HepG2 (cell line): ENCODE results near the gene MPLKIP. TPM values are rescaled to one million over a fixed set of nuclear protein-coding genes. Genes with fewer than 3 reads are reported as not detected.

ENCODE experiments used
- ATAC-seq: fragments of 200-7000 bp; cut with Tn5 transposase; 3 replicates; pipeline ENCODE4 v1.9.1; 2020; ENCODE audit warnings: mild to moderate bottlenecking, moderate library complexity
- BruUV-seq: library from RNA; stranded (reverse); fragments of 400-500 nt; replicated peaks from 2 replicates; lab custom pipeline; 2021; lab: Mats Ljungman, UMichigan
- CTCF ChIA-PET: fragments of 300-600 bp; formaldehyde crosslinking; extraction: SDS; loops from one replicate; lab custom pipeline; 2021; ENCODE audit warnings: low total read pairs, inconsistent platforms, low intra/inter-chr PET ratio; lab: Yijun Ruan, JAX
- POLR2A ChIA-PET: fragments of 350-600 bp; sonication (Branson Sonifier 250); formaldehyde crosslinking; loops from one replicate; lab custom pipeline; 2020; ENCODE audit warnings: antibody characterized with exemption, inconsistent platforms; lab: Yijun Ruan, JAX
- DNase-seq: peaks from one replicate; pipeline ENCODE4 v3.0.0-alpha.2; 2015; ENCODE audit warnings: low spot score
- FAIRE-seq: peaks from 3 replicates; lab custom pipeline; 2011; peaks lifted over from hg19 to GRCh38; lab: Jason Lieb, UNC
- H2AFZ ChIP-seq: one replicate; pipeline ENCODE4 v1.6.1; 2011; ENCODE audit warnings: low read length, inconsistent platforms
- H3K27ac ChIP-seq: fragments of 300-600 bp; 3 replicates; pipeline ENCODE4 v1.8.0; 2011; ENCODE audit warnings: mixed run types, mild to moderate bottlenecking, mixed read lengths, low read length, inconsistent platforms; ENCODE audit not compliant: insufficient read depth; ENCODE audit errors: extremely low read length
- H3K27me3 ChIP-seq, 2 experiments: fragments of 200-600 bp in 1 of 2; 2 replicates in 1 of 2; 3 replicates in 1 of 2; pipeline versions ENCODE4 v1.6.0 to v1.8.0; 2011; ENCODE audit warnings: low read length in 2 of 2, mild to moderate bottlenecking in 2 of 2, moderate library complexity in 2 of 2, inconsistent platforms in 1 of 2; ENCODE audit not compliant: insufficient read depth in 2 of 2, control insufficient read depth in 1 of 2
- H3K36me3 ChIP-seq, 2 experiments: fragments of 200-600 bp in 1 of 2; replicated peaks in 1 of 2; 2 replicates in 1 of 2; 3 replicates in 1 of 2; pipeline versions ENCODE4 v1.5.1 to v1.8.0; 2011; ENCODE audit warnings: low read length in 2 of 2, inconsistent platforms in 1 of 2; ENCODE audit not compliant: insufficient read depth in 2 of 2, control insufficient read depth in 1 of 2
- H3K4me1 ChIP-seq: 2 replicates; pipeline ENCODE4 v1.5.1; 2012; ENCODE audit warnings: low read length, inconsistent platforms; ENCODE audit not compliant: insufficient read depth
- H3K4me2 ChIP-seq: 2 replicates; pipeline ENCODE4 v1.6.0; 2011; ENCODE audit warnings: low read depth, low read length, inconsistent platforms
- H3K4me3 ChIP-seq, 3 experiments: fragments of 200-600 bp in 1 of 3; sonication (generic), shearing (Covaris generic) in 1 of 3; replicated peaks in 1 of 3; 2 replicates each; pipeline ENCODE4 v1.5.1; 2011 to 2016; ENCODE audit warnings: low read length in 3 of 3, inconsistent platforms in 2 of 3, low read depth in 2 of 3, mild to moderate bottlenecking in 2 of 3, control low read depth in 1 of 3, mixed read lengths in 1 of 3; ENCODE audit not compliant: insufficient read depth in 1 of 3
- H3K79me2 ChIP-seq: one replicate; pipeline ENCODE4 v1.6.1; 2011; ENCODE audit warnings: low read length, inconsistent platforms; ENCODE audit not compliant: insufficient read depth
- H3K9ac ChIP-seq: 2 replicates; pipeline ENCODE4 v1.6.0; 2011; ENCODE audit warnings: mild to moderate bottlenecking, low read depth, low read length, inconsistent platforms; ENCODE audit not compliant: insufficient read depth
- H3K9me3 ChIP-seq: 2 replicates; pipeline ENCODE4 v1.5.1; 2012; ENCODE audit warnings: mild to moderate bottlenecking, low read length
- H4K20me1 ChIP-seq: 2 replicates; pipeline ENCODE4 v1.6.0; 2011; ENCODE audit warnings: inconsistent platforms, mild to moderate bottlenecking, low read length, moderate library complexity; ENCODE audit not compliant: insufficient read depth
- JUND ChIP-seq: sonication (generic); formaldehyde crosslinking; IDR thresholded peaks from 2 replicates; pipeline ENCODE4 v1.8.0; 2022; ENCODE audit warnings: mild to moderate bottlenecking, missing genetic modification reagents
- NPAS2 ChIP-seq: sonication (generic); formaldehyde crosslinking; IDR thresholded peaks from 2 replicates; pipeline ENCODE4 v1.8.0; 2022; ENCODE audit warnings: mild to moderate bottlenecking, missing genetic modification reagents, borderline replicate concordance
- PHF5A ChIP-seq: IDR thresholded peaks from one replicate; pipeline ENCODE4 v1.6.1; 2018; ENCODE audit warnings: low read depth, missing genetic modification reagents; ENCODE audit not compliant: unreplicated experiment
- SIN3A ChIP-seq: IDR thresholded peaks from 2 replicates; pipeline ENCODE4 v1.6.1; 2011; ENCODE audit warnings: low read depth, mild to moderate bottlenecking, control low read depth, low read length, borderline replicate concordance
- U2AF1 ChIP-seq: fragments of 200-400 bp; formaldehyde crosslinking; optimal IDR thresholded peaks from 2 replicates; pipeline ENCODE3; 2017; ENCODE audit warnings: mild to moderate bottlenecking, low read depth, low read length
- ZFP41 ChIP-seq: sonication (generic); formaldehyde crosslinking; IDR thresholded peaks from 2 replicates; pipeline ENCODE4 v1.4.0; 2020; ENCODE audit warnings: mild to moderate bottlenecking, missing genetic modification reagents, borderline replicate concordance
- ZFP90 ChIP-seq: sonication (generic); formaldehyde crosslinking; IDR thresholded peaks from 2 replicates; pipeline ENCODE4 v1.8.0; 2022; ENCODE audit warnings: missing genetic modification reagents, mild to moderate bottlenecking, inconsistent platforms, borderline replicate concordance
- ZFX ChIP-seq: sonication (generic); formaldehyde crosslinking; IDR thresholded peaks from 2 replicates; pipeline ENCODE4 v1.4.0; 2020; ENCODE audit warnings: mild to moderate bottlenecking, low read depth, missing genetic modification reagents, moderate library complexity
- ZNF3 ChIP-seq: IDR thresholded peaks from 2 replicates; pipeline ENCODE4 v1.7.0; 2017; ENCODE audit warnings: inconsistent platforms
- ZNF501 ChIP-seq: sonication (generic); formaldehyde crosslinking; IDR thresholded peaks from 2 replicates; pipeline ENCODE4 v1.5.1; 2020; ENCODE audit warnings: mild to moderate bottlenecking, moderate library complexity, missing genetic modification reagents
- ZNF781 ChIP-seq: sonication (generic); formaldehyde crosslinking; IDR thresholded peaks from 2 replicates; pipeline ENCODE4 v1.5.1; 2020; ENCODE audit warnings: borderline replicate concordance, mild to moderate bottlenecking, missing genetic modification reagents; ENCODE audit errors: not compliant biosample characterization
- WGBS: methylation state at CpG from one replicate; pipeline ENCODE4 v1.1.6; 2017; ENCODE audit warnings: low lambda C conversion rate; 5-methylcytosine and 5-hydroxymethylcytosine counted together
- in situ Hi-C: cut with HindIII; loops from 2 replicates; pipeline ENCODE4 v1.10.0; 2017; ENCODE audit warnings: low pct_unique_long_range_greater_than_20kb; ENCODE audit not compliant: extremely low pct_ligation_motif_present
- intact Hi-C: fragments of 100-400 bp; cut with micrococcal nuclease; formaldehyde crosslinking; loops from one replicate; pipeline ENCODE4 v1.10.0; 2022; ENCODE audit not compliant: unreplicated experiment
- polyA plus RNA-seq, 8 experiments: library from polyadenylated mRNA; depleted of rRNA in 3 of 8; stranded (reverse) in 7 of 8; unstranded in 1 of 8; fragments of >200 nt; fragmentation: Illumina TruSeq in 4 of 8; extraction: Trizol in 4 of 8; gene quantifications; 2 replicates each; pipeline versions ENCODE4 v1.2.1 to v1.2.3, GENCODE V29; 2011 to 2016; ENCODE audit warnings: low read depth in 4 of 8, missing spikeins in 1 of 8, mixed read lengths in 1 of 8; ENCODE audit not compliant: insufficient read depth in 1 of 8
- total RNA-seq, 5 experiments: library from RNA; depleted of rRNA; stranded (reverse); fragments of >200 nt; fragmentation: Illumina TruSeq; extraction: Trizol; gene quantifications; 2 replicates each; pipeline ENCODE4 v1.2.3, GENCODE V29; 2016; ENCODE audit warnings: low read depth in 1 of 5
- TF ChIP-seq, protein P1 (sequence below): sonication (generic); formaldehyde crosslinking; IDR thresholded peaks from 2 replicates; pipeline ENCODE4 v1.8.1; 2023; ENCODE audit warnings: mild to moderate bottlenecking, missing genetic modification reagents
- TF ChIP-seq, protein P2 (sequence below): sonication (generic); formaldehyde crosslinking; conservative IDR thresholded peaks from 2 replicates; pipeline ENCODE4 v1.8.1; 2023; ENCODE audit warnings: missing genetic modification reagents
- TF ChIP-seq, protein P3 (sequence below): sonication (generic); formaldehyde crosslinking; IDR thresholded peaks from 2 replicates; pipeline ENCODE4 v1.8.1; 2022; ENCODE audit warnings: low read depth, mild to moderate bottlenecking, missing genetic modification reagents

MPLKIP gene
- total and polyA plus RNA-seq, 2 of the 13 experiments (the other 11 are each of a cell fraction or from before 2014, with no cell fraction given), result 40.1 to 45.7 TPM

DNA sequence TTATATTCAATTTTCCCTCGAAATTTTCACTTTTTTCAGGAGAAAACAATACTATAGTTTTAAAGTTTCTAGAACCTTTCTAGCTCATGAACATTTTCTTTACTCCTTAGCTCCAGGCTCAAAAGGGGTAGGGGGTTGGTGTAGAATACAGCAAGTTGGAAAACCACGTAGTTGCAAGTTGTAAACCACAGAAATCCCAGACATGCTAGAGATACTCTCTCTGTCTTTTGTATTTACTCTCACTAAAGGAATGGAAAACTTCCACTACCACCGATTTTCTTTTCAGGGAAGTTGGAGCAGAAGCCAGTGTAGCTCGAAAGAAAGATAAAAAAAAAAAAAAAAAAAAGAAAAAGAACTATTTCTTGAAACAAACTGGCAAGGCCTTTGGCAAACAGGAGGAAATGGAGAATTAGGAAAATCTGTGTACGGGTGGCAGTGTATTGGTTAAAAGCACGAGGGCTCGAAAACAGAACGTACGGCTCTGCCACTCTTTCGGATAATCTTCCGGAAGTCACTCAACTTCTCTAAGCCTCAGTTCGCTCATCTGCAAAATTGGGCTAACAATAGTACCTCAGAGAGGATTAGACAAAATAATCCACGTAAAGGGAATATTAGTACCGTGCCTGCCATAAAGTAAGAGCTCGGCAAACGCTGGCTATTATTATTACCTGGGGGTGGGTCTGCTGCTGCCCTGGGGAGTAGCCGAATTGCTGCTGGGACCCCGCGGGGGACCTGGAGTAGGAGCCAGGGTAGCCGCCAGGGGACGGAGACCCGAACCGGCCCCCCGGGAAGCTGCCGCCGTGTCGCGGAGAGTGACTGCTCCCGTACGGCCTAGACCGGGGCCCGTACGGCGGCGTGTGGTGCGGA lies 628 bp downstream of the MPLKIP start:
- ChIA-PET CTCF (interaction anchor here (0.6 kb wide), 1 partner anchor 36 kb away, joined by 3 read pairs; no protein-coding TSS in a partner anchor), POLR2A (interaction anchor here (0.6 to 2.1 kb wide), 6 partner anchors 8 to 464 kb away, joined by 3 to 12 read pairs (median 3); no protein-coding TSS in a partner anchor)
- intact Hi-C loops, result loop anchor here (2.0 kb wide), 2 partner anchors 33 to 185 kb away; no protein-coding TSS in a partner anchor
- FAIRE-seq (peak; percentile 12), DNase-seq (peak; percentile 8), ATAC-seq (peak; percentile 74)
- H3K4me3 ChIP-seq, result peak overlapping the region; percentile 73 to 86 (median 84)
- H3K79me2 ChIP-seq, result peaks cover 39% of the 10 kb centered on the region
- in situ Hi-C loops, result no loop called here
- under 1% methylated on average over 17 of the region's 36 CpGs for WGBS
- peak overlapping the region; percentile 95 for H3K9ac ChIP-seq
- peaks cover 3% of the 10 kb centered on the region for H4K20me1 ChIP-seq
- TSS peak; percentile 72 for BruUV-seq
- H2AFZ ChIP-seq, result peak overlapping the region; percentile 100
- H3K4me2 ChIP-seq, result peak overlapping the region; percentile 76
- no peaks in the 10 kb centered on the region for H3K9me3 ChIP-seq
- H3K27me3 ChIP-seq, result no peaks in the 10 kb centered on the region; a peak in 1 of 5 replicates
- 0 out of 5 replicates have a peak, but pooled peaks cover 0 to 4% of the 10 kb centered on the region in 2 experiments for H3K36me3 ChIP-seq
- H3K4me1 ChIP-seq, result peaks cover 40% of the 10 kb centered on the region
- peak overlapping the region; percentile 92 for H3K27ac ChIP-seq
- TF ChIP-seq JUND (CRISPR knock-in tag), result no peak
- peak; percentile 10 for TF ChIP-seq ZNF781 (CRISPR knock-in tag)
- TF ChIP-seq ZFX, result peak; percentile 89; the same call in 1 of the 2 replicates
- TF ChIP-seq, protein P1, sequence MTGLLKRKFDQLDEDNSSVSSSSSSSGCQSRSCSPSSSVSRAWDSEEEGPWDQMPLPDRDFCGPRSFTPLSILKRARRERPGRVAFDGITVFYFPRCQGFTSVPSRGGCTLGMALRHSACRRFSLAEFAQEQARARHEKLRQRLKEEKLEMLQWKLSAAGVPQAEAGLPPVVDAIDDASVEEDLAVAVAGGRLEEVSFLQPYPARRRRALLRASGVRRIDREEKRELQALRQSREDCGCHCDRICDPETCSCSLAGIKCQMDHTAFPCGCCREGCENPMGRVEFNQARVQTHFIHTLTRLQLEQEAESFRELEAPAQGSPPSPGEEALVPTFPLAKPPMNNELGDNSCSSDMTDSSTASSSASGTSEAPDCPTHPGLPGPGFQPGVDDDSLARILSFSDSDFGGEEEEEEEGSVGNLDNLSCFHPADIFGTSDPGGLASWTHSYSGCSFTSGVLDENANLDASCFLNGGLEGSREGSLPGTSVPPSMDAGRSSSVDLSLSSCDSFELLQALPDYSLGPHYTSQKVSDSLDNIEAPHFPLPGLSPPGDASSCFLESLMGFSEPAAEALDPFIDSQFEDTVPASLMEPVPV (CRISPR knock-in tag), result peak; percentile 52; the same call in 1 of the 2 replicates
- TF ChIP-seq ZFP41 (CRISPR knock-in tag), result no peak
- TF ChIP-seq, protein P2, sequence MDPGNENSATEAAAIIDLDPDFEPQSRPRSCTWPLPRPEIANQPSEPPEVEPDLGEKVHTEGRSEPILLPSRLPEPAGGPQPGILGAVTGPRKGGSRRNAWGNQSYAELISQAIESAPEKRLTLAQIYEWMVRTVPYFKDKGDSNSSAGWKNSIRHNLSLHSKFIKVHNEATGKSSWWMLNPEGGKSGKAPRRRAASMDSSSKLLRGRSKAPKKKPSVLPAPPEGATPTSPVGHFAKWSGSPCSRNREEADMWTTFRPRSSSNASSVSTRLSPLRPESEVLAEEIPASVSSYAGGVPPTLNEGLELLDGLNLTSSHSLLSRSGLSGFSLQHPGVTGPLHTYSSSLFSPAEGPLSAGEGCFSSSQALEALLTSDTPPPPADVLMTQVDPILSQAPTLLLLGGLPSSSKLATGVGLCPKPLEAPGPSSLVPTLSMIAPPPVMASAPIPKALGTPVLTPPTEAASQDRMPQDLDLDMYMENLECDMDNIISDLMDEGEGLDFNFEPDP (CRISPR knock-in tag), result 0 out of 2 replicates have a peak, but pooled peaks have one; percentile 42
- TF ChIP-seq ZFP90 (CRISPR knock-in tag), result 0 out of 2 replicates have a peak, but pooled peaks have one; percentile 54
- TF ChIP-seq U2AF1, result peak; percentile 50
- no peak for TF ChIP-seq NPAS2 (CRISPR knock-in tag)
- TF ChIP-seq, protein P3, sequence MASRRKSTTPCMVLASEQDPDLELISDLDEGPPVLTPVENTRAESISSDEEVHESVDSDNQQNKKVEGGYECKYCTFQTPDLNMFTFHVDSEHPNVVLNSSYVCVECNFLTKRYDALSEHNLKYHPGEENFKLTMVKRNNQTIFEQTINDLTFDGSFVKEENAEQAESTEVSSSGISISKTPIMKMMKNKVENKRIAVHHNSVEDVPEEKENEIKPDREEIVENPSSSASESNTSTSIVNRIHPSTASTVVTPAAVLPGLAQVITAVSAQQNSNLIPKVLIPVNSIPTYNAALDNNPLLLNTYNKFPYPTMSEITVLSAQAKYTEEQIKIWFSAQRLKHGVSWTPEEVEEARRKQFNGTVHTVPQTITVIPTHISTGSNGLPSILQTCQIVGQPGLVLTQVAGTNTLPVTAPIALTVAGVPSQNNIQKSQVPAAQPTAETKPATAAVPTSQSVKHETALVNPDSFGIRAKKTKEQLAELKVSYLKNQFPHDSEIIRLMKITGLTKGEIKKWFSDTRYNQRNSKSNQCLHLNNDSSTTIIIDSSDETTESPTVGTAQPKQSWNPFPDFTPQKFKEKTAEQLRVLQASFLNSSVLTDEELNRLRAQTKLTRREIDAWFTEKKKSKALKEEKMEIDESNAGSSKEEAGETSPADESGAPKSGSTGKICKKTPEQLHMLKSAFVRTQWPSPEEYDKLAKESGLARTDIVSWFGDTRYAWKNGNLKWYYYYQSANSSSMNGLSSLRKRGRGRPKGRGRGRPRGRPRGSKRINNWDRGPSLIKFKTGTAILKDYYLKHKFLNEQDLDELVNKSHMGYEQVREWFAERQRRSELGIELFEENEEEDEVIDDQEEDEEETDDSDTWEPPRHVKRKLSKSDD (CRISPR knock-in tag), result no peak
- TF ChIP-seq PHF5A (CRISPR knock-in tag), result no peak
- TF ChIP-seq SIN3A, result 0 out of 2 replicates have a peak, but pooled peaks have one; percentile 32
- peak; percentile 77; the same call in 1 of the 2 replicates for TF ChIP-seq ZNF3
- no peak for TF ChIP-seq ZNF501 (CRISPR knock-in tag)
